Bronchial epithelial cell (primary cell): ENCODE measurements around the gene APEX1. TPM values are rescaled to one million over a fixed set of nuclear protein-coding genes. Genes with fewer than 3 reads are reported as not detected.
"Not testable (repeated sequence)": the region's sequence is repeated elsewhere in the genome, so short reads cannot be mapped to it uniquely, and the experiment has no call there.

Source experiments
- DNase-seq: peaks from one replicate; pipeline ENCODE4 v3.0.0-alpha.2; 2010; ENCODE audit warnings: low read depth
- FAIRE-seq: peaks from 2 replicates; lab custom pipeline; 2011; peaks lifted over from hg19 to GRCh38; lab: Jason Lieb, UNC
- H3K27me3 ChIP-seq: 2 replicates; pipeline ENCODE4 v1.5.1; 2011; ENCODE audit warnings: low read length; ENCODE audit not compliant: control insufficient read depth, insufficient read depth
- H3K36me3 ChIP-seq: 2 replicates; pipeline ENCODE4 v1.5.1; 2011; ENCODE audit warnings: low read length; ENCODE audit not compliant: control insufficient read depth, insufficient read depth
- H3K4me3 ChIP-seq: 2 replicates; pipeline ENCODE4 v1.5.1; 2011; ENCODE audit warnings: mild to moderate bottlenecking, low read depth, low read length, control low read depth
- total RNA-seq: library from RNA; depleted of rRNA; stranded (reverse); fragments of >200 nt; gene quantifications from 2 replicates; pipeline ENCODE4 v1.2.1, GENCODE V29; 2014
- TF ChIP-seq, protein P1 (sequence below): IDR thresholded peaks from 2 replicates; pipeline ENCODE4 v1.5.1; 2011; ENCODE audit warnings: mild to moderate bottlenecking, moderate library complexity, low read length, control low read depth, inconsistent platforms; ENCODE audit not compliant: insufficient read depth, severe bottlenecking

Gene APEX1
- total RNA-seq, 1 donor from 2014 or later = 56.1 TPM

DNA sequence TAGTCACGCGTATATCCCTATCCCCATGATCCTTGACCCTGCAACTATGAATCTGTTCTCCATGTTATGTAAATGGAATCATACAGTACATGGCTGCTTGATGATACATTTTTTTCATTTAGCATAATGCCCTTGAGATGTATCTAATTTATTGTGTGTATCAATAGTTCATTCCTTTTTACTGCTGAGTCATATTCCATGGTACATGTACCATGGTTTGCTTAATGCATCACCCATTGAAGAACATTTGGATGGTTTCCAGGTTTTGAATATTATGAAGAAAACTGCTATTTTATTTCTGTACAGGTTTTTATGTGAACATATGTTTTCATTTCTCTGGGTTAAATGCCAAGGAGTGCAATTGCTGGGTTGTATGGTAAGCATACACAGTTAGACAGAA lies 46.3 kb downstream of the APEX1 start:
- Histone ChIP-seq H3K36me3 (no peaks in the 10 kb centered on the region), H3K27me3 (no peaks in the 10 kb centered on the region), H3K4me3 (no peak overlapping the region)
- TF ChIP-seq, protein P1, sequence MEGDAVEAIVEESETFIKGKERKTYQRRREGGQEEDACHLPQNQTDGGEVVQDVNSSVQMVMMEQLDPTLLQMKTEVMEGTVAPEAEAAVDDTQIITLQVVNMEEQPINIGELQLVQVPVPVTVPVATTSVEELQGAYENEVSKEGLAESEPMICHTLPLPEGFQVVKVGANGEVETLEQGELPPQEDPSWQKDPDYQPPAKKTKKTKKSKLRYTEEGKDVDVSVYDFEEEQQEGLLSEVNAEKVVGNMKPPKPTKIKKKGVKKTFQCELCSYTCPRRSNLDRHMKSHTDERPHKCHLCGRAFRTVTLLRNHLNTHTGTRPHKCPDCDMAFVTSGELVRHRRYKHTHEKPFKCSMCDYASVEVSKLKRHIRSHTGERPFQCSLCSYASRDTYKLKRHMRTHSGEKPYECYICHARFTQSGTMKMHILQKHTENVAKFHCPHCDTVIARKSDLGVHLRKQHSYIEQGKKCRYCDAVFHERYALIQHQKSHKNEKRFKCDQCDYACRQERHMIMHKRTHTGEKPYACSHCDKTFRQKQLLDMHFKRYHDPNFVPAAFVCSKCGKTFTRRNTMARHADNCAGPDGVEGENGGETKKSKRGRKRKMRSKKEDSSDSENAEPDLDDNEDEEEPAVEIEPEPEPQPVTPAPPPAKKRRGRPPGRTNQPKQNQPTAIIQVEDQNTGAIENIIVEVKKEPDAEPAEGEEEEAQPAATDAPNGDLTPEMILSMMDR = no peak
- DNase-seq = peak; percentile 93
- FAIRE-seq = no peak

- DNase-seq = no peak
- FAIRE-seq = no peak
- H3K4me3 ChIP-seq = no peak overlapping the region
- no peaks in the 10 kb centered on the region for H3K36me3 ChIP-seq
- TF ChIP-seq, protein P1 = no peak
- no peaks in the 10 kb centered on the region for H3K27me3 ChIP-seq
These were observed 48.9 kb downstream of the APEX1 start for GRCh38 chr14:20503898-20504297.

DNA sequence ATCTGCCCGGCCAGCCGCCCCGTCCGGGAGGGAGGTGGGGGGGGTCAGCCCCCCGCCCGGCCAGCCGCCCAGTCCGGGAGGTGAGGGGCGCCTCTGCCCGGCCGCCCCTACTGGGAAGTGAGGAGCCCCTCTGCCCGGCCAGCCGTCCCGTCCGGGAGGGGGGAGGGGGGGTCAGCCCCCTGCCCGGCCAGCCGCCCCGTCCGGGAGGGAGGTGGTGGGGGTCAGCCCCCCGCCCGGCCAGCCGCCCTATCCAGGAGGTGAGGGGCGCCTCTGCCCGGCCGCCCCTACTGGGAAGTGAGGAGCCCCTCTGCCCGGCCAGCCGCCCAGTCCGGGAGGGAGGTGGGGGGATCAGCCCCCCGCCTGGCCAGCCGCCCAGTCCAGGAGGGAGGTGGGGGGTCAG lies 51.2 kb downstream of the APEX1 start:
- not testable (repeated sequence) for H3K27me3 ChIP-seq, DNase-seq, FAIRE-seq, H3K4me3 ChIP-seq, H3K36me3 ChIP-seq

DNA sequence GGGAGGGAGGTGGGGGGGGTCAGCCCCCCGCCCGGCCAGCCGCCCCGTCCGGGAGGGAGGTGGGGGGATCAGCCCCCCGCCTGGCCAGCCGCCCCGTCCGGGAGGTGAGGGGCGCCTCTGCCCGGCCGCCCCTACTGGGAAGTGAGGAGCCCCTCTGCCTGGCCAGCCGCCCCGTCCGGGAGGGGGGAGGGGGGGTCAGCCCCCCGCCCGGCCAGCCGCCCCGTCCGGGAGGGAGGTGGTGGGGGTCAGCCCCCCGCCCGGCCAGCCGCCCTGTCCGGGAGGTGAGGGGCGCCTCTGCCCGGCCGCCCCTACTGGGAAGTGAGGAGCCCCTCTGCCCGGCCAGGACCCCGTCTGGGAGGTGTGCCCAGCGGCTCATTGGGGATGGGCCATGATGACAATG lies 51.7 kb downstream of the APEX1 start:
- not testable (repeated sequence) for H3K27me3 ChIP-seq, DNase-seq, H3K36me3 ChIP-seq, H3K4me3 ChIP-seq, FAIRE-seq

Other genes starting within 250 kb of the APEX1 start
- not detected in 2 replicates for gene OR11H6, start 231.5 kb upstream of the APEX1 start, total RNA-seq
- not detected in 2 replicates for gene OR11H7, start 226.2 kb upstream of the APEX1 start, total RNA-seq
- not detected in 2 replicates for gene OR11H4, start 215.9 kb upstream of the APEX1 start, total RNA-seq
- gene TTC5, start 149.3 kb upstream of the APEX1 start, total RNA-seq = 10.5 and 14.2 TPM in 2 replicates
- 70.0 and 168 TPM in 2 replicates for gene CCNB1IP1, start 121.9 kb upstream of the APEX1 start, total RNA-seq
- gene PARP2, start 111.6 kb upstream of the APEX1 start, total RNA-seq = 7.9 and 11.6 TPM in 2 replicates
- 9.7 and 10.2 TPM in 2 replicates for gene TEP1, start 41.7 kb upstream of the APEX1 start, total RNA-seq
- gene KLHL33, start 19.1 kb upstream of the APEX1 start, total RNA-seq = not detected in 2 replicates
- 15.0 and 15.4 TPM in 2 replicates for gene OSGEP, start 414 bp upstream of the APEX1 start, total RNA-seq
- gene PIP4P1, start 6.2 kb downstream of the APEX1 start, total RNA-seq = 19.3 and 24.7 TPM in 2 replicates
- gene PNP, start 14.2 kb downstream of the APEX1 start, total RNA-seq = 70.2 and 109 TPM in 2 replicates
- not detected in 2 replicates for gene RNASE10, start 50.3 kb downstream of the APEX1 start, total RNA-seq
- not detected in 2 replicates for gene RNASE9, start 105.8 kb downstream of the APEX1 start, total RNA-seq
- not detected in 2 replicates for gene RNASE11, start 132.8 kb downstream of the APEX1 start, total RNA-seq
- not detected in 2 replicates for gene RNASE12, start 136.2 kb downstream of the APEX1 start, total RNA-seq
- not detected in 2 replicates for gene OR6S1, start 186.5 kb downstream of the APEX1 start, total RNA-seq
- 2.9 and 4.7 TPM in 2 replicates for gene RNASE4, start 229.3 kb downstream of the APEX1 start, total RNA-seq
- 2.4 and 2.9 TPM in 2 replicates for gene ANG, start 233.5 kb downstream of the APEX1 start, total RNA-seq